NCI-H510A (cell line): ENCODE measurements around the gene LIMK2.
"Not testable (repeated sequence)": the region's sequence is repeated elsewhere in the genome, so short reads cannot be mapped to it uniquely, and the experiment has no call there.

Experiments used
- DNase-seq: peaks from one replicate; lab custom pipeline; 2025; lab: John Stamatoyannopoulos, UW

The LIMK2 gene

DNA sequence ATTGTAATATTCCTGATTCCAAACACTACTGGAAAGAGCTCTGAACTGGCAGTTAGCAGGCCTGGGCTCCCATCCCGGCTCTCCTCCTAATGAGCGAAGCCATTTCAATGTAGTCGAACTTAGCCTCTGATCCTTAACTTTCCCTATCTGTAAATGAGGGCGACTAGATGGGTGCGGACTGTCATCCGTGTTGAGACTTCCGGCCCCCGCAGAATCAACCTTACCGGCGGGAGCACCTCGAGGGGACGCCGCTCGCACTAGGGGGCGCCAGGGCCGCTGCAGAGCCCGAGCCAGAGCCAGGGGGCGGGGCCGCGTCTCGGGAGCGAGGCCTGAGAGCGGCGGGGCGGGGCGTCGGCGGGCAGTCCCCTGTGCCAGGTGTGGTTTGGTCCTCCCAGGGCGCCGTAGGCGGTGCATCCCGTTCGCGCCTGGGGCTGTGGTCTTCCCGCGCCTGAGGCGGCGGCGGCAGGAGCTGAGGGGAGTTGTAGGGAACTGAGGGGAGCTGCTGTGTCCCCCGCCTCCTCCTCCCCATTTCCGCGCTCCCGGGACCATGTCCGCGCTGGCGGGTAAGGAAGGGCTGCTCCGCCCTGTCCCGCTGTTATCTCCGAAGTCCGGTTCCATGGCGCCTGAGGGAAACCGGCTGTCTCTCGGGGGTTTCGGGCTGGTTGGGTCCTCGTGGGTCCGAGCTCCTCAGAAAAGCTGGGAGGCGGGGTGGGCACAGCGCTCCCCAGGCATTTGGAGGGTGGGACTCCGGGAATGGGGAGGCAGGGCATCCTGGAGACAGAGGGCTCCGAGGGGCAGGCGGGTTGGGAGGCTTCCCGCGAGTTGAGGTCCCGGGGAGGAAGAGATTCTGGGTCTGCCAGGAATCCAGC lies at the start of gene LIMK2:
LIMK2 (plus strand) TSS at position 437 of the 869 bp plus-strand sequence; CDS start at position 548, 111 bp downstream.
- peak; percentile 87 for DNase-seq

DNA sequence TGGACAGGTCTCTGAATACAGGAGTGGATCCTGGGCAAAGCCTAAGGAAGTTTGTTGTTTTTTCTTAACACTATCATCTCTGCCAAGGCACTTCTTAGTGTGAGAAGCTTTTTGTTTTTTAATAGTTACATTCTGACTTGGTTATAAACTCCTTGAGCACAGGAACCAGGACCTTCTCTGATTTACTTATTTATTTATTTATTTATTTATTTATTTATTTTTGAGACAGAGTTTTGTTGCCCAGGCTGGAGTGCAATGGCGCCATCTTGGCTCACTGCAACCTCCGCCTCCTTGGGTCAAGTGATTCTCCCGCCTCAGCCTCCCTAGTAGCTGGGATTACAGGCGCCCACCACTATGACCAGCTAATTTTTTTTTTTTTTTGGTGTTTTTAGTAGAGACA lies 41.1 kb upstream of the LIMK2 start:
- DNase-seq: no peak

- DNase-seq: not testable (repeated sequence)
These were observed 40.4 kb upstream of the LIMK2 start for GRCh38 chr22:31171734-31172133.

- no peak for DNase-seq
These were observed 38.5 kb upstream of the LIMK2 start for GRCh38 chr22:31173386-31174145.

DNA sequence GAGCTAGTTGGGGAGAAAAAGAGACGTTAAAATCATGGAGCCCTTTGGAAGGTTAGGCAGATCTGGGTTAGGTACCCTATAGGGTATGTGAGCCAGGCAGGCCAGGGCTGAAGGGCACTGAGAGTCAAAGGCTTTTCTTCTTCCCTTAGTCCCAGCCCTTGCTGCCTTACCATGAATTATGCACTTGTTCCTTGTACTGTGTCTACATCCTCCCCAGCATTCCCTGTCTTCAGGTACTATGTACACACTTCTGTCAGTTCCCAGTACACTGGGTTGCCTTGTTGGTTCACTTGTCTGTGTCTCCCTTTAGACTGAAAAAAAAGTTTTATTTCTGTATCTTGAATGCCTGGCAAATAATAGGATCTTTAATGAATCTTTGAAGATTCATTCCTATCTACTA lies 35.2 kb upstream of the LIMK2 start:
- DNase-seq: no peak

DNA sequence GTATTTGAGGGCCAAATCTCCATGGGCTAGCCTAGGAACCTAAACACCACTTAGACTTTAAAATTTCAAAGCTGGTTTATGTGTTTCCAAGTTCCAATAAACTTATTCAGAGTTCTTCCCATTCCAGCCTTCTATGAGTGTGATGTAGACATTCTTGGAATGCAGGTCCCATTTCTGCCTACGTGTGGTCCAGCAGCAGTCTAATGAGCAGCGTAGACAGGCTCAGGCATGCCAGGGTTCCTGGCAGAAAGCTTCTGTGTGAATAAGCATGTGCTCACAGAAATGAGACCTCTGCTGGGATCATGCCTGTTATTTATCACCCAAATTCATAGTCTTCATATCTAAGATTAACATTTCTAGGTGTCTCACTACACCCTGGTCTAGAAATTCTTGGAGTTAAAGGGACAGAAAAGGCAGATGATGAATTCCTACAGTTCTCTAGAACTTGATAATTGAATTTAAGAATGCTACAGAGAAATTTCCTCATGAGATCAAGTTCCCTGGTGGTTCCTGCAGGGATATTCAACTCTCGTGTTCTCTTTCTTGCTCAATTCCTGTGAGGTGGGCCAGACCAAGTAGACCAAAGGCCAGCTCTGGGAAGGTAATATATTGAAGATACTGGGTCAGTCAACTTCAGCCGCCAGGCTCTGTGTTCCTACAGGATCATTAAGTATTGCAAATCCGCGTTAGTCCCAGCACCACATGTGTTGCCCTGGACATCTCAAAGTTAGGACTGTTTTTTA lies 34.5 kb upstream of the LIMK2 start:
- no peak for DNase-seq

DNA sequence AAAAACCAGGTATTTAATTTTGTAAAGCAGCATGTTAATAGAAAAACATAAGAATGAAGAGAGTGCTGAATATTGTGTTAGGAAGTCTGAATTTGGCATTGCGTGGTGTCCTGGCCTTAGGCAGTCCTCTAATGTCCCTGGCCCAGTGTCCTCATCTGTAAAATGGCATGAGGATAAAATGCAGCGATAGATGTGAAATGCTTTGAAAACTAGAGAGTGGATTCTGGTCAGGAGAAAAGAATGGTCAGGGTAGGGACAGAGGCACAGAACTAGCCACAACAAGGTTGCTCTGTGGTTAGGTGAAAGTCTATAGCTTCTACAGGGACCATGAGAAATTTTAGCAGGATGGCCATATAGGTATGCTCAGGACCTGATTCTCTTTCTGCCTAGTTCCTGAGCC lies 33.2 kb upstream of the LIMK2 start:
- no peak for DNase-seq

DNA sequence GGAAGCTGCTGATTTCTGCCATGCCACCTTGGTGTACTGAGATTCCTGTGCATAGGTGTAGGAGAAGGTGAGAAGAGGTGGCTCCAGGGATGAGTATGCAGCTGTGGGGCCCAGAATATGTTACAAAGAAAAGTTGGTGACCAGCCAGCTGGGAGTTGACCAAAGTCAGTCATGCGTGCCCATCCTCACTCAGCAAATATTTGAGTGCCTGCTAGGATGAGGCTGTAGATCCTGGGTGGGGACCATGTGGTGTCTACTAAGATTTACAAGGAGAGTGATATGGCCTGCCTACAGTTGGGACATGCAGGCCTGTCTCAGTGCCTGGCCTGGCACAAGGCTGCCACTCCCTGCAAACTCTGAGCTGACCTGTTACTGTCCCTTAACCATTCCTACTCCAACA lies 32.8 kb upstream of the LIMK2 start:
- peak; percentile 53 for DNase-seq

GRCh38 chr22:31184015-31184414 lies 28.1 kb upstream of the LIMK2 start:
- DNase-seq: no peak

- no peak for DNase-seq
These were observed 27.0 kb upstream of the LIMK2 start for GRCh38 chr22:31185056-31185455.

GRCh38 chr22:31187627-31188026 lies 24.5 kb upstream of the LIMK2 start:
- no peak for DNase-seq

DNA sequence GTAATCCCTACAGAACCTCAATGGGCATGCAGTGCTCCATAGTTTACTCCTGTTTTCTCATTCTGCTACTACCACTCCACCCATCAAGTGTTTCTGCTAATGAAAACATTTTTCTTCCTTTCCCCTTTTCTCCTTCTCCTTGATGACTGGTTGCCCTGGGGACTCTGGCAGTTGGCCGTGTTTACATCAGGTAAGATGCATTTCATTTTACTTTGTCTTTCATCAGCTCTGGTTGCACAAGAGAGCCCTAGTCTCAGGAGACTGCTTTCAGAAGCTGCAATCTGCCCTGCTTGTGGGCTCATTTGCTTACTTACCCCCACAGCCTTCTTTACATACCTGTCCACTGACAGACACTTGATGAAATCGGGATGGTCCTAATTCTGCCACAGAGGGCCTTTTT lies 19.6 kb upstream of the LIMK2 start:
- DNase-seq: no peak

GRCh38 chr22:31193092-31193491 lies 19.0 kb upstream of the LIMK2 start:
- no peak for DNase-seq

GRCh38 chr22:31194681-31195080 lies 17.4 kb upstream of the LIMK2 start:
- not testable (repeated sequence) for DNase-seq

DNA sequence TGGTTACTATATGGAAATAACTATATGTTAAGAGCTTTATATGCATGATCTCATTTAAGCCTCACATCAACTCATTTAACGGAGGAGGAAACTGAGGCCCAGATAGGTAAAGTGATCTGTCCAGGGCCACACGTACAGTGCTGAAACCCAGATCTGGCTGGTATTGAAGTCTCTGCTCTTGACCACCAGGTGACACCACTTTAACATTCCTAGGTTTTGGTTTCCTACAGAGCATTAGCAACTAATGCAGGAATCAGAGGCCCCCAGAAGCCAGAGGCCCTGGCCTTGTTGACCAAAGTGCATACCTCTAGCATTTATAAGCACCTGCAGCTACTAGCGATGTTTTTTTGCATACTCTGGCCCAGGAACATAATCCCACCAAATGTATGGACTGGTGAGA lies 12.9 kb upstream of the LIMK2 start:
- DNase-seq: no peak

DNA sequence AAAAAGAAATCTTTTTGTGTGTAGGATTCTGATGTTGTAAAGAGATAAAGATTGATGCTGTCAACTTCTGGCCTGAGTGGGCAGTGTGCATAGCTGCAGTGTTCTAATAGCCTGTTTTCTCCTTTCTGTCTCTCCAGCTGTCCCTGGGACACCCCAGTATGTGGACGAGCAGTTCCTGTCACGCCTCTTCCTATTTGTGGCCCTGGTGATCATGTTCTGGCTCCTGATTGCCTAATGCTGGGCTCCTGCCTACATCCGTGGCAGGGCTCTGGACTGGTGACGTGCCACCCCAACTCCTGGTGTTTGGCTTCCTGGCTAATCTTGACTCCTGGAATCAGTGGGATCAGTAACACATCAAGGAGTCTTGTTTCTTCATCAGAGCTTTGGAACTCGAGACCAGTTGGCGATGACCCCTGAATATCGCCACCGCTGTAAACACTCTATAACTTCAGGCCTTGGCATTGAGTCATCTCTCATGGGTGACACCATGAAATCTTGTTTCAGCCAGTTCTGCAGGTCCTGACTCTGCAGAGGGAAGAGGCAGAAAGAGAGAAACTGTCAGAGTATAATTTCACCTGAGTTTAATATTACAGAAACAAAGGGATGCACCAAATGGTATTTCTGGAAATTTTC lies 7.6 kb upstream of the LIMK2 start:
- DNase-seq: not testable (repeated sequence)

- not testable (repeated sequence) for DNase-seq
These were observed 7.0 kb upstream of the LIMK2 start for GRCh38 chr22:31205059-31205458.

- DNase-seq: not testable (repeated sequence)
These were observed 5.6 kb upstream of the LIMK2 start for GRCh38 chr22:31206460-31206859.

DNA sequence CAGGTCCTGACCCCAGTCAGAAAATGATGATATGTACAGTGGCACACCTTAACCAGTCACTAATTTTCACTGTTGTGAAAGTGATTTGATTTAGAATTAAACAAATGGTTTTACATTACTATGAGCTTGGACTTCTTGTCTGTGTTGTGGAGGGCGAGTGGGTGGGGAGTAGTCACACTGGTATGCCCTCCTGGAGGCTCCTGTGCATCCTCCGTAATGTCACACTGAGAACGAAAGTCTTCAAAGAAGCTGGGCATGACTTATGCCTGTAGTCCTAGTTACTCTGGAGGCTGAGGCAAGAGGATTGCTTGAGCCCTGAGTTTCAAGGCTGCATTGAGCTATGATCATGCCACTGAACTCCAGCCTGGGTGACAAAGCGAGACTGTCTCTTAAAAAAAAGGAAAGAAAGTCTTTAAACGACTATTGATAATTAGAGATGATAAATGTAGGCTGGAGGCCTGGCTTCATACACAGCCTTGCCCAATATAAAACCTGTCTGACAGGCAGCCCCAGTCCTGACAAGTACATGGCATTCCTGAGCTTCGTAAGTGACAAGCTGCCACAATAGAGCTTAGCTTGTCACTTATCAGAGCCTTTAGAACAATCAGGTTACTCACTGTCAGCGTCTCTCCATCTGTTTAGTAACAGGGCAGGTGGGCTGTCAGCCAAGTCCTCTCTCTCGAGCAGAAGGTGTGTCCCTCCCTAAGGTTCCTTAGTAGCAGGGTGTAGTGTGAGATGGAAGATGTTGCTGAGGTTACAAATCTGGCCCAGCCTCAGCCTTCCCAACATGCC lies 5.0 kb upstream of the LIMK2 start:
- no peak for DNase-seq

DNA sequence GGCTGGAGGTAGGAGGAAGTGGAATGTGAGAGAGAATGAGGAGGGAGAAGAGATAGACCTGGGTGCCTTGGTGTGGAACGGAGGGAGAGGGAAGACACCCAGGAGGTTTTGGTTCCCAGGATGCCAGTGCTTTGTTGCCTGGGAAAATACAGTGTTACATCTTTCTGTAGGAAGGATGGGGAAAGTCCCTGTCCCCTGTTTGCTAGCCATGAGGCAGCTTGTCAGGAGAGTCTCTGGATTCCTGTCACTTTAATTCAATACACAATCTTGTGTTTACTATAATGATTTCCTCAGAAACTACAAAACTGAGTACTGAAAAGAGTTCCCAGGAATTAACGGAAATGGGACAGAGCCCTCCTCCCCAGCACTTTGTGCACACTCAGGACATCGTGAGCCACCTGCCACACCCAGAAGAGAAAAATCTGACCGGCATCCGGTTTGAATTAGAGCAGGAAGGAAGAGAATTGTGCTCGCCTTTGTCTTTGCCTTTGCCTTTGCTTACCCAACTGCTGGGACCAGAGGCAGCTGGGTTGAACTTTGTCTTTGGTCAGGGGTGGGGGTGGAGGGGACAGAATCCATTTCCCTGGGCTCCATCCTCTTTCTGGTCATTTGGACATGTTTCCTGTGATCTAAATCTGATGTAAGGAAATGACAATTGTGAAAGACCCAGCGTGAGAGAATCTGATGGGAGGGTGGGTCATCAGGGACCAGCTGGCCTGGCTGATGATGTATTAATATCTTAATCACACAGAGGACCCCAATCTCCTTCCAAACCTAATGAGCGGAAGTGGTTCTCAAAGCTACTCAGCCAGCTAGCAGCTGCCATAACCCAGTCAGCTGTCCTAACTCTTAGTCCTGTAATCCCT lies 1.3 kb upstream of the LIMK2 start:
- no peak for DNase-seq
